Measurements from ENCODE around the gene TLE6. TPM values are rescaled to one million over a fixed set of nuclear protein-coding genes. Genes with fewer than 3 reads are reported as not detected.
"Not testable (repeated sequence)": the region's sequence is repeated elsewhere in the genome, so short reads cannot be mapped to it uniquely, and the experiment has no call there.

TLE6 gene
- 18.4 and 21.0 TPM in 2 replicates for total RNA-seq
- long read RNA-seq, partial matches to known transcripts = 0 of 4 reads
- long read RNA-seq, other reads (novel, unspliced or antisense) = 1 of 4 reads

DNA sequence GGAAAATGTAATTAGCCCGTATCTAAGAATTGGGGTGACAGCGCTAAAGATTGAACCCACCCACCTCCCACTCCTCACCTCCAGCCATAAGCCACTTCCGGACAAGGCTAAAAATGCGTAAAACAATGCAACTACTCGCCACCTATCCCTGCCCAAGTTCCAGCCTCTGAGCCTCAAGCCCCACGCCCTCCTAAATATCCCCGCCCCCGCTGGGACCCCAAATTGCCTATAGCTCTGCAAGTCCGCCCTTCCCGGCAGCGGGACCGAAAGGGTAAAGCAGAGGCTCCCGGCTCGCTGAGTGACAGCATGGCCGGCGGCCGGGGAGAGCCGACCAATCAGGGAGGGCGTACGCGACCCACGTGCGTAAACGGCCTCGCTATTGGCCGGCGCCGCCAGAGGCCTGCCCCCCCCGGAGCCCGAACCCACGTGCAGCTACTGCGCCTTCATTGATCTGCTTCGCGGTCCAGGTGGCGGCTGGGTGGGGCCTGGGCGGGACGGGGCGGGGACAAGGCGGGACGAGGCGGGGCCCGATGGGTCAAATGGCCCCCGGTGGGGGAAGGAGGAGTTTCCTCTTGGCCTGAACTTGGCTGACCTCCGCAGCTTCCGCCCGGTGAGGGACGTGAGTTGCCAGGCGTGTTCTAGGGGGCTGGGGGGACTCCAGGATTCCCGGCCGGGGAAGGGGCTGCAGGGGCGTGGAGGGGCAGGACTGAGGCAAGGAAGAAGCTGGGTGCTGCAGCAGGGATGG, at the start of gene TLE6:
TSS of gene TLE6 (plus strand) at position 564 of the 745 bp plus-strand sequence. CDS start 670 bp downstream, outside the sequence.
- TF ChIP-seq CTCF (IDR thresholded peaks at IDR 0.05; ENCODE audit: unreplicated experiment) = no peak
- DNase-seq (ENCODE audit: low spot score, unreplicated experiment) = peak; percentile 99
- Mint-ChIP-seq H3K9me3 (ENCODE audit: low read depth) (no peaks in the 10 kb centered on the region), H3K4me1 (ENCODE audit: low read depth) (peaks cover 20% of the 10 kb centered on the region), H3K4me3 (ENCODE audit: low read depth) (peak within 1 kb of the TSS; percentile 76), H3K36me3 (ENCODE audit: insufficient read depth) (no peaks in the 10 kb centered on the region), H3K27me3 (no peaks in the 10 kb centered on the region), H3K27ac (peak within 1 kb of the TSS; percentile 90)

GRCh38 chr19:2933490-2933910, 43.9 kb upstream of the TLE6 start:
- peaks cover 71% of the 10 kb centered on the region for H3K36me3 Mint-ChIP-seq (ENCODE audit: insufficient read depth)
- no peaks in the 10 kb centered on the region for H3K27me3 Mint-ChIP-seq
- no peak for TF ChIP-seq CTCF (IDR thresholded peaks at IDR 0.05; ENCODE audit: unreplicated experiment)
- peak overlapping the region; percentile 96 for H3K27ac Mint-ChIP-seq
- H3K4me1 Mint-ChIP-seq (ENCODE audit: low read depth) = no peaks in the 10 kb centered on the region
- H3K9me3 Mint-ChIP-seq (ENCODE audit: low read depth) = peaks cover 38% of the 10 kb centered on the region
- H3K4me3 Mint-ChIP-seq (ENCODE audit: low read depth) = no peak overlapping the region
- no peak for DNase-seq (ENCODE audit: low spot score, unreplicated experiment)

DNA sequence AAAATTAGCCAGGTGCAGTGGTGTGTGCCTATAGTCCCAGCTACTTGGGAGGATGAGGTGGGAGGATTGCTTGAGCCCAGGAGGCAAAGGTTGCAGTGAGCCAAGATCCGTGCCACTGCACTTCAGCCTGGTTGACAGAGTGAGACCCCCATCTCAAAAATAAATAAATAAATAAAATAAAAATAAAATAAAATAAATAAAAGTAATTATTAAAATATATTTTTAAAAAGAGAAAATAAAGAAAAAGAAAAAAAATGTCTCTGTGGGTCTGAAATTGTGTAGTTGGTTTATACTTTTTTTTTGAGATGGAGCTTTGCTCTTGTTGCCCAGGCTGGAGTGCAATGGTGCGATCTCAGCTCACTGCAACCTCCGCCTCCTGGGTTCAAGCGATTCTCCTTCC, 41.5 kb upstream of the TLE6 start:
- peaks cover 34% of the 10 kb centered on the region for H3K9me3 Mint-ChIP-seq (ENCODE audit: low read depth)
- H3K4me3 Mint-ChIP-seq (ENCODE audit: low read depth); H3K4me1 Mint-ChIP-seq (ENCODE audit: low read depth); H3K27ac Mint-ChIP-seq; H3K27me3 Mint-ChIP-seq; DNase-seq (ENCODE audit: low spot score, unreplicated experiment): not testable (repeated sequence)
- H3K36me3 Mint-ChIP-seq (ENCODE audit: insufficient read depth) = peaks cover 73% of the 10 kb centered on the region

GRCh38 chr19:2942928-2943640, 34.3 kb upstream of the TLE6 start:
- Mint-ChIP-seq H3K36me3 (ENCODE audit: insufficient read depth) (peaks cover 32% of the 10 kb centered on the region), H3K4me3 (ENCODE audit: low read depth) (peak overlapping the region; percentile 60)
- no peak for TF ChIP-seq CTCF (IDR thresholded peaks at IDR 0.05; ENCODE audit: unreplicated experiment)

GRCh38 chr19:2944403-2944774, 33.0 kb upstream of the TLE6 start:
- H3K4me3 Mint-ChIP-seq (ENCODE audit: low read depth) = peak overlapping the region; percentile 84
- H3K27me3 Mint-ChIP-seq = no peaks in the 10 kb centered on the region
- H3K36me3 Mint-ChIP-seq (ENCODE audit: insufficient read depth) = peaks cover 28% of the 10 kb centered on the region
- no peak for DNase-seq (ENCODE audit: low spot score, unreplicated experiment)
- H3K27ac Mint-ChIP-seq = peak overlapping the region; percentile 95
- TF ChIP-seq CTCF (IDR thresholded peaks at IDR 0.05; ENCODE audit: unreplicated experiment) = no peak
- H3K9me3 Mint-ChIP-seq (ENCODE audit: low read depth) = peaks cover 11% of the 10 kb centered on the region
- peaks cover 17% of the 10 kb centered on the region for H3K4me1 Mint-ChIP-seq (ENCODE audit: low read depth)

More at GRCh38 chr19:2942928-2943640, 34.3 kb upstream of the TLE6 start:
- no peak for DNase-seq (ENCODE audit: low spot score, unreplicated experiment)
- Mint-ChIP-seq H3K9me3 (ENCODE audit: low read depth) (peaks cover 11% of the 10 kb centered on the region), H3K27ac (peak overlapping the region; percentile 67), H3K27me3 (no peaks in the 10 kb centered on the region), H3K4me1 (ENCODE audit: low read depth) (peaks cover 10% of the 10 kb centered on the region)
